GM12801 (cell line): Measurements from ENCODE around the gene FOXI2.

ENCODE experiments used
- CTCF ChIP-seq: IDR thresholded peaks from one replicate; pipeline ENCODE4 v1.5.1; 2011; ENCODE audit warnings: control low read depth; ENCODE audit not compliant: insufficient read length; ENCODE audit errors: extremely low read depth

FOXI2 gene

GRCh38 chr10:127745861-127746260 is 8.9 kb downstream of the FOXI2 start:
- no peak for TF ChIP-seq CTCF

- TF ChIP-seq CTCF = no peak
These were observed 18.8 kb downstream of the FOXI2 start for GRCh38 chr10:127755753-127756152.

- no peak for TF ChIP-seq CTCF
These were observed 19.3 kb downstream of the FOXI2 start for GRCh38 chr10:127756264-127756663.

- no peak for TF ChIP-seq CTCF
These were observed 20.0 kb downstream of the FOXI2 start for GRCh38 chr10:127757033-127757432.

- no peak for TF ChIP-seq CTCF
These were observed 22.3 kb downstream of the FOXI2 start for GRCh38 chr10:127759276-127759675.

- TF ChIP-seq CTCF = no peak
These were observed 25.9 kb downstream of the FOXI2 start for GRCh38 chr10:127762925-127763324.

- no peak for TF ChIP-seq CTCF
These were observed 38.0 kb downstream of the FOXI2 start for GRCh38 chr10:127774766-127775559.

- no peak for TF ChIP-seq CTCF
These were observed 39.8 kb downstream of the FOXI2 start for GRCh38 chr10:127776816-127777215.
